HG02870 (cell line): ENCODE data around the gene AHNAK.

Experiments
- ATAC-seq: cut with Tn5 transposase; IDR thresholded peaks from one replicate; pipeline ENCODE4 v1.9.1; 2021; ENCODE audit warnings: mild to moderate bottlenecking, moderate library complexity; ENCODE audit not compliant: unreplicated experiment

Gene AHNAK

DNA sequence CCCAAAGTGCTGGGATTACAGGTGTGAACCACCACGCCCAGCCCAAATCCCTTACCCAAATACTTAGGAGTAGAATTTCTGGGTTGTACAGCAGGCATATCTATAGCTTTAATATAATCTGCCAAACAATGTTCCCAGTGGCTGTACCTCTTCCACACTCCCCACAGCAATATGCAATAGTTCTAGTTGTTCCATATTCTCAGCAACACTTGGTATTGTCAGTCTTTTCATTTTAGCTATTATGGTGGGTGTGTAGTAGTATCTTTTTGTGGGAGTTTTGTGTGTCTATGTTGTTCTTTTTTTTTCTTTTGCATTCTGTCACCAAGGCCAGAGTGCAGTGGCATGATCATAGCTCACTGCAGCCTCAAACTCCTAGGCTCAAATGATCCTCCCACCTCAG, 109.0 kb downstream of the AHNAK start:
- ATAC-seq: no peak

DNA sequence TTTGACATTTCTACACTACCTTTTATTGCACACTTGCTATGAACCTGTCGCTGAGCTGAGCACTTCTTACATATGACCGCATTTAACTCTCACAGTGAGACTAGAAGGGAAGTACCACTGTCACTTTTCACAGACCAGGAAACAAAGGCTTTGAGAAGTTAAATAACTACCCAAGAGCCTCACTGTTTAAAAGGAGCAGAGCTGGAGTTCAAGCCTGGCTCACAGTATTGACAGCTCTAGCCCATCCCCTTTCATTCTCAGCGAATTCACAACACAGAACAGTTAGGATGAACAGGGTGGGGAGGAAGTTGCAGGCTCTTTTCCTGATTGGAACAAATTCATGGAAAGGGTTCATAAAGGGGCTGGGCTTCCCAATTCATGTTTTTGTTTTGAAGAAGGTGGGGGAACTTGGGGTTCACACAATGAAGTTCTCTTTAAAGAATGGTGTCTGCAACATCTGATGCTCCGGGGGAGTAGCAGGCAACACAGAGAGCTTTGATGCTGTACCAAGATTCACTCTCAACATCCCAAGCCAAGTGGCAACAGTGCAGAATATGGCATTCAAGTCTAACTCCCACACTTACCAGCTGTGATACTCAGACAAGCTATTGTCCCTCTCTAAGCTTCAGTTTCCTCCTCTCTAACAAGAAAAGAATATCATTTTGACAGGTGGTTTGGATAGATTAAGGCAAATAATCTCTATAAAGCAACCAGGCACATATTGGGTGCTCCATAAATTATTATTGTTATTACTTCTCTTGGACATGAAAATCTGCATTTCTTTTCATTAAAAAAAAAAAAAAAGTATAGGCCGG, 110.6 kb downstream of the AHNAK start:
- ATAC-seq: no peak

DNA sequence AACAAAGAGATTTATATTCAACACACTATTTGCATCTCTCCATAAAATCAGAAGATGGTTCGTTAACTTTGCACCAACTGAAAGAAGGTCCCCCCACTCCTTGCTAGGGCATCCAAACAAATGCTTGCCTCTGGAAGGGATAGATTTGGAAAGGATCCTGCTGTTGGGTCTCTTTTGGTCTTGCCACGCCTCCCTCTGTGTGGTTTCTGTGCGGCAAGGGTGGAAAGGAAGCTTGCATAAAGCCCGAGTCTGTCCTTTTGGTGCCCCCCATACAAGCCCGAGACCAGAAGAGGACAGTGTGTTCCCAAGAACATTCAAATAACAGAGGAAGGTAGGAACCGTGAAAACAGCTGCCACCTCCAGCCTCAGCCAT, 112.7 kb downstream of the AHNAK start:
- ATAC-seq: no peak

DNA sequence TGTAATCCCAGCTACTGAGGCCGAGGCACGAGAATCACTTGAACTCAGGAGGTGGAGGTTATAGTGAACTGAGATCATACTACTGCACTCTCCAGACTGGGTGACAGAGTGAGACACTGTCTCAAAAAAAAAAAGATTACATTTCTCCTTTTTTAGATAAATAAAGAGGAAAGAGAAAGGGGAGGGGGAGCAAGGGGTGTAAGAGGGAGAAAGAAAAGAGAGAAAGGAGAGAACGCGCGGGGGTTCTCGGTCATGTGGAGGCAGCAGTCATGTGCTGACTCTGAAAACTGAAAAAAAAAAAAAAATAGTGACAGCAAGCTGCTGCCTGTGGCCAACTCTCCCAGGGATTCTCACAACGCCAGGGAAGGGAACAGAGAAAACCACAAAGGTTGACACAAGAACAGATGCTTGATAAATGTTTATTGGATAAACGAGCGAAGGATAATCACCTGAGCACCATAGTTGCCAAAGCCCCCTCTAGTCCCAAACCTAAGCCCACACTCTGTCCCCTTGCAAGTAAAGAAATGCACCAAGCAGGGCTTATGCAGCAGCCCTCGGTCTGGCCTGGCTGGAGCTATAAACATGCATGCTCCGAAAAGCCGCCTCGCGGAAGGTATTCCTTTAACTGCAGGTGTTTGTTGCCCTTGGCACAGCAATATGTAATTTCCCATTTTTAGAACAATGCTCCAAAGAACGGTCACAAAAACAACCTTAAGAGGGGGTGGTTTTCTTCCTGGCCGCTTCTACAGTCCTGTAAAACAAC, 113.3 kb downstream of the AHNAK start:
- no peak for ATAC-seq

DNA sequence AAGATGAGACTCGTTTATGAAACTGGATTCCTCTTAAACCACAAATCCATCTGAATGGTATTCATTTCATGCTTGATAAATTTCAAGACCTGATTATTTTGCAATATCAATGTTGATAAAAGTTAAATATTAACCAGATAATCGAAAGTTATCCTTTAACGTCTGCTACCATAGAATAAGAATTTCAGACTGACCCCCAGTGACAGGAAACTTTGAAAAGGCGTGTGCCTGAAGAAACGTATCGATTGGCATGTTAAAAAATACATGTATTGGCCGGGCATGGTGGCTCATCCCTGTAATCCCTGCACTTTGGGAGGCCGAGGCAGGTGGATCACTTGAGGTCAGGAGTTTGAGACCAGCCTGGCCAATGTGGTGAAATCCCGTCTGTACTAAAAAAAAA, 113.9 kb downstream of the AHNAK start:
- no peak for ATAC-seq

DNA sequence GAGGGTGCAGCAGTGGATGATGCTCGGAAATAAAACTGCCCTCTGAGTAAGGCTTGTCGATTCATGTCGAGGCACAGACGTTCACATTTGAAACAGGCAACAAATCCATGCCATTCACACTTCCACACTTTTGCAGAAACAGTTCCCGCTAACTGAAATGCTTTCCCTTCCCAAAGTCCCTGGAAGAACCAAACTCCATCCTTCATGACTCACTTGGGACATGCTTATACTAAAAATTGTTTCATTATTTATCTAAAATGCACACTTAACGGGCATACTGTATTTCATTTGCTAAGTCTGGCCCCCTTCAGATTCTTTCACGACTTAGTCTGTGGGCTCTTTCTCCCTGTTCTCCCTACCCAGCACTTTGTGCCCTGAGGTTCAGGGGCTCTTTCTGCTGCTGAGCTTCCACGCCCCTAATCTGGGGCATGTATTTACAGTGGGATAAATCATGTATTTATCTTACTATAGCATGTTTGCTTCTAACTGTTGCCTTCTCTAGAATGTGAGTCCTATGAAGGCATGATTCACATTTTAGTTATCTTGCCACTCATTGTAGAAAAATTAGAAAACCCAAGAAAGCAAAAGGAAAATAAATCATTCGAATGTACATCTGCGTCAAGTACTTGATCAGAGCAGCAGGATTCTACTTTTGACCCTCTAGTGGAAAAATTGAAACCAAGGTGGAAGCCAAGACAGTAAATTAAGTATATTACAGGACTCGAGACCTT, 115.3 kb downstream of the AHNAK start:
- ATAC-seq: no peak

DNA sequence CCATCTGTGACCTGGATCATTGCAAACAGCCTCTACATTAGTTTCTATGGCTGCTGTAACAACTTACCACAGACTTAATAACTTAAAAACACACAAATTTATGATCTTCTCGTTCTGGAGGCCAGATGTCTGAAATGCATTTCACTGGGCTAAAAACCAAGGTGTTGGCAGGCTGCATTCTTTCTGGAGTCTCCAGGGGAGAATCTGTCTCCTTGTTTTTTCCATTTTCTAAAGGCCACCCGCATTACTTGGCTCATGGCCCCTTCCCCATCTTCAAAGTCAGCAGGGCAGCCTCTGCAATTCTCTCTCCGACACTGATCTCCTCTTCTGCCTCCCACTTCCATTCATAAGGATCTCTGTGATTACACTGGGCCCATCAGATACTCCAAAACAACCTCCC, 116.2 kb downstream of the AHNAK start:
- no peak for ATAC-seq

DNA sequence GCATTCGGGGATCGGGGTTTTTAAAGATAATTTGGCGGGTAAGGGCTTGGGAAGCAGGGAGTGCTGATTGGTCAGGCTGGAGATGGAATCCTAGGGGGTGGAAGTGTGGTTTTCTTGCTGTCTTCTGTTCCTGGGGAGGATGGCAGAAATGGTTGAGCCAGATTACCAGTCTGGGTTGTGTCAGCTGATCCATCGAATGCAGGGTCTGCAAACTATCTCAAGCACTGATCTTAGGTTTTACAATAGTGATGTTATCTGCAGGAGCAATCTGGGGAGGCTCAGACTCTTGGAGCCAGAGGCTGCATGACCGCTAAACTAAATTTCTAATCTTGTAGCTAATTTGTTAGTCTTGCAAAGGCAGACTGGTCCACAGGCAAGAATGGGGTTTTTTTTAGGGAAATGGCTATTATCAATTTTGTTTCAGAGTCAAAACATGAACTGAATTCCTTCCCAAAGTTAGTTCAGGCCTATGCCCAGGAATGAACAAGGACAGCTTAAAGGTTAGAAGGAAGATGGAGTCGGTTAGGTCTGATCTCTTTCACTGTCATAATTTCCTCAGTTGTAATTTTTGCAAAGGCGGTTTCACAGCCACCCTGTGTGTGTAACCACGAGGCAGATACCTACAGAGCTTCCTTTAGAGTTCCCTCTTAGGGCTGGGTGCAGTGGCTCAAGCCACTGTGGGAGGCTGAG, 117.6 kb downstream of the AHNAK start:
- no peak for ATAC-seq

DNA sequence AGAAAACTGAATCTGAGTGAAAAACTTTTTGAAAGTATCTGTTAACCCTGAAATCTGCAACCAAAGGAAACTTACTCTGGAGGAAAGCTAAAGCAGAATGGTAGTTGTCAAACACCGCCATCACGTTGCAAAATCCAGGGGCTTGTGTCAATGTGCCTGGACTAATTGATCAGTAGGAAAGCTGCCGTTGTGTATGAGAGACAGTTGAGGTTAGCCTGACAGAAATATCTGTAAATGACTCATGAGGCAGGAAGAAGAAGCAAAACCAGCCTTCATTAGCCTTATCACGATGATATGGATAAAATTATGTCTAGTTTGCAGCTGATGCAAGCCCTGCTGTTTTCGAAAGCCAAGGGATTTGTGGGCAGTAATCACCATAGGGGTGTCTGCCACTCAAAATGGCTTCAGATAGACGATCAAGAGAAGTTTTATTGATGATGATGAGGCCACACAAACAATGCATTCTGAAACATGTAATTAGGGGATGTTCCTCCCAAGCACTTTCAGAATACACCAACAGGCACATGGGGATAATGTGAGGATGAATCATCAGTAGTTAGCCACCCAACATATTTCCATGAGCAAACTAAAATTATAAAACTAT, 118.9 kb downstream of the AHNAK start:
- ATAC-seq: no peak

DNA sequence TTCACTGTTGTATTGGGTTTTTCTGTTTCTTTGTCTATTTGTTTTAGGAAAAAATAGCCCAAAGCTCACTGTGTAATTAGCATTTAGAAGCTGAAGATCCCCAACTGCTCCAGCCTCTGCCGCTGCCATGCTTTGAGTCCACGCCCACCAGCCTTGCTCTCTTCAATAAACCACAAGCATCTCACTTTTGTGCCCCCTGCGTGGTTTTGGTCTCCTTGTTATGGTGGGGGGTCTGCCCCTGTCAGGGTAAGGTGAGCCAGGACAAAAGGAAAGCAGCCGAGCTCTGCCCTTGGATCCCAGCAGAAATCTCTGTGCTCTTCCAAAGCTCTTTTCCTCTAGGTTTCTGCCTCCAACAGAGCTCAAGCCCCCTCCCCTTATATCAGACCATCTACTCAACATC, 123.6 kb downstream of the AHNAK start:
- ATAC-seq: no peak

DNA sequence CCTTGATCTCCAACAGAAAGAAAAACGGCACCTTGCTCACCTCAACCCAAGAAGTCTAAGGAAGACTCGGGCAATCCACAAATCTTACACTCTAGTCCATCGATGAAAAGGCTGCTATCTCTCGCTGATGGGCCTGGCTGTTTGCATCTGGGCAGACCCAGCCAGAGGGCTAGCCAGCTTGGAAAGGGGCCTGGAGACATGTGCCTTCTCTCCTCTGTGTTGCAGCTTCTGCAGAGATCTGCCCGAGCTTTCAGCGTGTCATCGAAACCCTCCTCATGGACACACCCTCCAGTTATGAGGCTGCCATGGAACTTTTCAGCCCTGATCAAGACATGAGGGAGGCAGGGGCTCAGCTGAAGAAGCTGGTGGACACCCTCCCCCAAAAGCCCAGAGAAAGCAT, 124.6 kb downstream of the AHNAK start:
- no peak for ATAC-seq

DNA sequence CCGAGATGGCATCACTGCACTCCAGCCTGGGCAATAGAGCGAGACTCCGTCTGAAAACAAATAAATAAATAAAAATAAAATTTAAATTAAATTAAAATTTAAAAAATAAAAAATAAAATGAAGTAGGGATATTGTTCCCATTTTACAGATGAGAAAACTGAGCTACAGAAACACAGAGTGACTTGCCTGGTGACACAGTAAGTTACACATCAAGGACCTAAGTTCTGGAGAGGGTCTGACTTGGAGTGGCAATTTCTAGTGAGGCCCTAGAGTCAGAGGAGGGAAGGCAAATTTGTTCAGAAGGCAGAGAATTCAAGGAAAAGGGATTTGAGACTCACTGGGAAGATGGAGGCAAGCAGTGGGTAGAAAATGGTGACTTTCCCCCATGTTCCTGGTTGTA, 125.7 kb downstream of the AHNAK start:
- ATAC-seq: no peak

DNA sequence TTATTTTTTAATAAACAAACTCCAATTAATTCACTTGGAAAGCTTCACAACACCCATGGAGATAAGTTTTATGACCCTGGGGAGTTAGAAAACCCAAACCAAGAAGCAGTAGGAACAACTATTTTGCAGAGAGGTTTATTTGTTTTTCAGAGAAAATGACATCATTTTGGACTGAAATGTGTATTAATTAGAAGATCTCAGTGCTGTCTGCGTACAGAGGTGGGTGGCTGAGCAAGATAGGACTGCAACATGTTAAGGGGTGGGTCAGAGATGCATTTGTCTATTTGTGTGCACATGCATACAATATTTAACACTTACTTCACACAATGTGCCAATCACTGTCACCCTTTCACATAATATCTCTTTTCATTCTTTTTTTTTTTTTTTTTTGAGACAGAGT, 126.7 kb downstream of the AHNAK start:
- no peak for ATAC-seq

DNA sequence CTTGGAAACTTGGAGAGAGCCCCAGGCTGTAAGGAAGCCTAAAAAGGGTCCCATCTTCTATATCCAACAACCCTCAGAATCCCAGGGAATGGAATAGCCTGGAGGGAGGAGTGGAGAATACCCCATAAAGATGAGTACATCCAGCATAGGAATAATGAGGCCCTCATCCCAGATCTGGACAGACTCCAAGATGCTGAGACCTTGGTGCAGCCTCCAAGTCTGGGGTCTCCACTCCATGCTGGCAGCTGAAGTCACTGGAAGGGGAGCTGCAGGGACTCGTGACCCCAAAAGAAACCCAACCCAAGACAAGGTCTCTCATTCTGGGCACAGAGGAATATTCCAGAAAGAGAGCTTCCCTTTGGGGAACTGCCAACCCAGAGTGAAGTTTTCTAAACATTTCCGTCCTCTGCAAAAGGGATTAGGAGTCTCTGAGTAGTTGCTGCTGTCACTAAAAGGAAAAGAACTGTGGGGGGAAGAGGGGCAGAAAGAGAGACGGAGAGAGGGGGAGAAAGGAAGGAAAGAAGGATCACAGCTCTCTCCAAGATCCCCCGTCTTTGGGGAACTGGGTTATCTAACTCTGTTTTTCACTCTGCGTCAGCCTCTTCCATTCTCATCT, 127.2 kb downstream of the AHNAK start:
- no peak for ATAC-seq

DNA sequence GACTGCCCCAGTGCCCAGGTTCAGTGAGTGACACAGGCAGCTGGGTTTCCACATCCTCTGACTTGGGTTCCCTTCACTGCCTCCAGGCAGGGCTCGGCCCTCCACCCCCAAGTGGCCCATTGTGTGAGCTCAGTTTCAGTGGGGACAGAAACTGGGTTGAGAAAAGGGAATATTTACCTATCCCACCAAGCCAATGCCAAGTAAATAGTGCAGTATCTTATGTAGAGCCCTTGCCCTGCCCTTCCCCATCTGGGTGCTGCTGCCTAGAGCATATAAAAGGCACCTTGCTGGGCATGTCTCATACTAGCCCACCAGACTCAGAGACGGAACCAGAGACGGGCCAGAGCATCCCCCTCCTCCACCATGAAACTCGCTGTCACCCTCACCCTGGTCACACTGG, 127.9 kb downstream of the AHNAK start, which contains the start of gene SCGB1A1:
TSS of gene SCGB1A1 (plus strand) at position 301 of the 400 bp plus-strand sequence. CDS start at position 364, 63 bp downstream.
- no peak for ATAC-seq

DNA sequence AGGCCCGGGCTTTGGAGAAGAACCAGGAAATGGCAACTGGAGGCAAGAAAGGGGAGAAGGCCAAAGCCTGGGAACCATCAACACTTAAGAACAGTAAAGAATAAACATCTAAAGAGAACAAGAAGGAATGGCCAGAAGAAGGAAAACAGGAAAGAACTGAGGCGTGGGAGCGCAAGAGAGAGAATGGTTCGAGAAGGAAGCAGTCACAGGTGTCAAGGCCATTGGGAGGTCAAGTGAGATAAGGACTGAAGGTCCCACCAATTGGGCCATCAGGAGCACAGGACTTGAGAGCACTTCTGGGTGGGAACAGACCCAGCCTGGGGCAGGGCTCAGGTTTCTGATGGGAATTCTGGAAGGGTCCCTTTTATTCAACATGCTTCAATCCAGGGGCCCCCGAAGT, 128.5 kb downstream of the AHNAK start:
- no peak for ATAC-seq

DNA sequence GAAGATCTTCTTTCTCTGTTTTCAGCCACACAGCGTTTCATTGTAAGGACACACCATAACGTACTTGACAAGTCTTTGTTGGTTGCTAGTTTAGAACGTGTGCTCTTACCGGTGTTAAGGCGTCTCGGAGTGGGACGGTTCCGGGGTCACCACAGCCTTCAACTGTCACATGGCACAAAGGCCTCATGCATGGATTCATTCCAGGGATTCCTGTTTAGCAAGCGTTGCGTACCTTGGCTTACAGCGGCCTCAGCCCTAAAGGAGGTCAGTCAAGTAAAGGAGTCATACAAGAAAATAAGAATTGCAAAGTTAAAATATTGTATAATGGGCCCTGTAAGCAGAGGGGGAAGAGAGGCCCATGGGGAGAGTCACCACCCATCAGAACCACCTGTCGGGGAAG, 130.0 kb downstream of the AHNAK start:
- no peak for ATAC-seq

DNA sequence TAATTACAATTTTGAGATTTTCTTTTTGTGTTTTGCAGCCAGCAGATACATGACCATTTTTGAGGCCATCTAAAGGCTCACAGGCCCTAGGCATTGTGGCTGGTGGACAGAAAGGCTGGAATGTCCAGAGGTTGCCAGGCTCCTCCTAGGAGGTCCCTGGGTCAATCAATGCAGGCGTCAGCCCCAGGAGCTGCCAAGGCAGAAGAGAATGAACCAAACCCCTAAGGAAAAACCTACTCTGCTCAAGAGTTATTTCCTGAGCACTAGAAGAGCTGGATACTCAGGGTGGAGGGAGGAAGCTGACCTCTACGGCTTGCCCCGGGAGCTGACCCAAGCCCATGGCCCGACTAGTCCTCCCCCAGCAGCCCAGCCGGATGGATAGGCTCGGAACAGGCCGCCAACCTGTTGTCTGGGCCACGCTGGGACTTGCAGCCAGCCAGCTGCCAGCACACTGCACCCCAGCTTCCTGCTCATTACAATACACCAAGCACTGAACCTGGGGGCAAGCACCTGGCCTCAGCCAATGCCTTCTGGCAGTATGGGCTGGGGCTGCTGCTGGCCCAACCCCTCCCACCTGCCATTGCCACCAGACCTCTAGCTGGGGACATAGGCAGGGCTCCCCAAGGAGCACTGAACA, 133.4 kb downstream of the AHNAK start:
- no peak for ATAC-seq

DNA sequence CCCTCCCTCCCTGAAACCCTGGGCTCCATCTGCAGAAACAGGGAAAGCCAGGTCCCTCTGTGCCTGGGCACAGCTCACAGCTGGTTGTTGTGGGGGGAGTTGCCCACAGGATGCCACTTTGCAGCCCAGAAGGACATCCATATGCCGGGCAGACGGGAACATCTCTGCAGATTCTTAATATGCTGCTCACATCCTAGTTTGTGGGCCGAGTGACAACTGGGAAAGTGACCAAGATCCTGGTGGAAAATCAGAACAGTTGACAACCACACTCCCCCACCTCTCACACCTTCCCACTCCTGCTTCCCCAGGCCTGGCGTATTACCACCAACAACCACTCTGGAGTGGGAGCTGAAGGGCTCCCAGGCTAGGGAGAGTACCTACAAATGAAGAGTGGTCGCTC, 135.1 kb downstream of the AHNAK start:
- no peak for ATAC-seq

DNA sequence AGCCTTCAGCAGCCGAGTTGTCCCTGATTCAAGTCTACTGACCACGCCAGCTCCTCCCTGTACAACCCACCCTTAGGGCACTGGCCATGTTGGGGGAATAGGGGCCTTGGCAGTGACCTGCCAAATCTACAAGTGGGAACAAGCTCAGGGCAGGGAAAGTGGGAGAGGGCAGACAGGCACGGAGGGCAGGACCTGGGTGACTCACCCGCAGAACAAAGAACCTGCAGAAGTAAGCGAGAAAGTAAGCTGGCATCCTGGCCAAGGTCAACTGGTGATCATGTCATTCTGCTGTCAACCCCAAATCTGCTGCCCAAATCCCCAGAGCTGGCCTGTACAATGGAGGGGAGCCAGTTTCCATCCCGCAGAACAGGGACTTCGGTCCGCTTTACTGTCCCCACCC, 135.6 kb downstream of the AHNAK start:
- ATAC-seq: no peak
